IgD-negative memory B cell (primary cell): ENCODE measurements around the gene ARMCX2. TPM values are rescaled to one million over a fixed set of nuclear protein-coding genes. Genes with fewer than 3 reads are reported as not detected.
A peak's percentile ranks its signal among the peaks of the same experiment; 100 is the strongest.

Experiments
- H3K27ac Mint-ChIP-seq, 3 donors: one replicate each; pipeline ENCODE4 v1.8.0; 2020 to 2022; ENCODE audit warnings: mild to moderate bottlenecking in 3 of 3, mixed read lengths in 3 of 3, moderate library complexity in 1 of 3
- H3K27me3 Mint-ChIP-seq: one replicate; pipeline ENCODE4 v1.8.0; 2021; ENCODE audit warnings: mixed read lengths
- H3K36me3 Mint-ChIP-seq: one replicate; pipeline ENCODE4 v1.8.0; 2020; ENCODE audit warnings: mild to moderate bottlenecking, mixed read lengths
- H3K4me1 Mint-ChIP-seq, 3 donors: one replicate each; pipeline ENCODE4 v1.8.0; 2020 to 2022; ENCODE audit warnings: mixed read lengths in 3 of 3, mild to moderate bottlenecking in 1 of 3
- H3K4me3 Mint-ChIP-seq, 4 donors: one replicate each; pipeline ENCODE4 v1.8.0; 2020 to 2022; ENCODE audit warnings: mild to moderate bottlenecking in 4 of 4, mixed read lengths in 4 of 4, moderate library complexity in 3 of 4
- H3K9me3 Mint-ChIP-seq, 3 donors: one replicate each; pipeline ENCODE4 v1.8.0; 2020 to 2021; ENCODE audit warnings: mixed read lengths in 3 of 3, mild to moderate bottlenecking in 1 of 3
- polyA plus RNA-seq: library from polyadenylated mRNA; unstranded; fragments of 300-500 nt; fragmentation: Illumina TruSeq; gene quantifications from one replicate; pipeline ENCODE4 v1.2.3, GENCODE V29; 2021

Gene ARMCX2
- polyA plus RNA-seq, 1 donor from 2014 or later: 4.9 TPM

GRCh38 chrX:101642093-101642492 lies 17.6 kb downstream of the ARMCX2 start:
- no peaks in the 10 kb centered on the region for H3K36me3 Mint-ChIP-seq
- H3K4me3 Mint-ChIP-seq: no peak overlapping the region
- H3K4me1 Mint-ChIP-seq: no peaks in the 10 kb centered on the region
- peaks cover 1% of the 10 kb centered on the region for H3K27me3 Mint-ChIP-seq
- H3K9me3 Mint-ChIP-seq: no peaks in the 10 kb centered on the region
- H3K27ac Mint-ChIP-seq: no peak overlapping the region

DNA sequence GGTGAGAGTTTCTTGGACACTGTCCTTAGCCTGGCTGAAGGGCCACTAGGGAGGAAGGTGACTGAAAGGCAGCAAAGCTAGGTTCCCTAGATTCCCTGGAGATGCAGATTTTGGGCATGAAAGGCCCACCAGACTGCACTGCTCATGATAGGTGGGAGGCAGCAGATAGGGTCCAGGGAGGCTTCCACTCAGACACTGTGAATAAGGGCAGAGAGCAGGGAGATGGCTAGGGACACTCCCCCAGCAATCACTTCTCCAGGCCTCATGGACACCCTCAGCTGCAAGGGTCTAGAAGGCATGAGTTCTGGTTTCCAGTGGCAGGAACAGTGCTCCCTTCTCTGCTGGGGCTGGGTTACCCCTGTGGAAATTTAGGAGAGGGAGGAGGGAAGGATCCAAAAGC lies 20.1 kb downstream of the ARMCX2 start:
- Mint-ChIP-seq H3K27me3 (no peaks in the 10 kb centered on the region), H3K4me3 (peak overlapping the region in 1 of 4 donors; percentile 36), H3K36me3 (no peaks in the 10 kb centered on the region), H3K9me3 (no peaks in the 10 kb centered on the region), H3K4me1 (no peaks in the 10 kb centered on the region), H3K27ac (peak overlapping the region in 1 of 3 donors; percentile 73)

- Mint-ChIP-seq H3K4me1 (peaks cover 3 to 11% (median 6%) of the 10 kb centered on the region in 3 donors), H3K4me3 (peak overlapping the region in 2 of 4 donors; percentile 24 to 52), H3K36me3 (no peaks in the 10 kb centered on the region), H3K9me3 (no peaks in the 10 kb centered on the region), H3K27ac (no peak overlapping the region), H3K27me3 (peaks cover 3% of the 10 kb centered on the region)
Observed at GRCh38 chrX:101619364-101619763, 40.3 kb downstream of the ARMCX2 start.

DNA sequence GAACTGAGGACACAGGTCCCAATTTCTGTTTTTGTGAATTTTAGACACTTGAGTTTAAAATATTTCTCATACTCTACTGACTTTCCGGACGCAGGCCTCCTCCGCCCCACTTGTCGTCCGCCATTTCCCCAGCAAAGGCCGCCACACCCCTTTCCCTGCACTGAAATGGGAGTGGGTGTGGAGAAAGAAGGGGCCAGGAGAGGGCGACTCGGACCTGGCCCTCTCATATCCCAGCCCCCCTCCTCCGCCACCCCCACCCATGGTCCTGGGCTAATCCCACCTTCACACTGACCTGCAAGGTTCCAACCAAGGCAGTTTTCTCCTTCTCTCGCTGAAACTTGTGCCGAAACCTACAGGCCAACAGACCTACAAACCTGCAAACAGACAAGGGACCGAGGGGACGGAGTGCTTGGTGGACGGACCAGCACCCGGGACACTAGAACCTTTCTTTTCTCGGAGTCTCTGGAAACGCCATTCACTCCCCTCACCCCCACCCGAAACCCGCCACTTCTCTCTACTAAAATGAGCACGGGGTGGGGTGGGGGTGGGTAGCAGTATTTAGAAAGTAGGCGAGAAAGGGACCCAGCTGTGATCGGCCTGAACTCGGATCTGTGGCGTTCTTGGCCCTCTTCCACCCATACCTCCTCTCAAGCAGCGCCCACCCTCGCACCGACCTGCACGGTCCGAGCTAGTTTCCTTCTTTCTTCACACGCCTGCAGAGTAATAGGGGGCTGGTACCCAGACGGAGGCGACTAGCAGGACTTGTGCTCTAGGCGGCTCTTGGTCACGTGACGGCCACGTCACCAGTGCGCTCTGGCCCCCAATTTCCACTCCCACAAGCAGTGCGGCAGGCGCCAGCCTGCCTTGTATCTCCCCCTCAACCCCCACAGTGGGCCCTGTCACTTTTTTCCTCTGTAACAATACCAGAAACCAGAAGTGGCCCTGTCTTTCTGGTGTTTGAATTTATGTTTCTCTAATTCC lies 42.1 kb downstream of the ARMCX2 start, which contains the start of gene ARMCX6:
TSS of gene ARMCX6 (minus strand) at position 790 of the 981 bp plus-strand sequence. CDS start 1,380 bp downstream, outside the sequence.
- Mint-ChIP-seq H3K9me3 (no peaks in the 10 kb centered on the region), H3K36me3 (no peaks in the 10 kb centered on the region), H3K27ac (peak within 1 kb of the TSS; percentile 84 to 95 (median 90)), H3K27me3 (peaks cover 2% of the 10 kb centered on the region), H3K4me1 (peaks cover 2 to 6% (median 3%) of the 10 kb centered on the region in 3 donors), H3K4me3 (peak within 1 kb of the TSS; percentile 91 to 97 (median 95))

- H3K9me3 Mint-ChIP-seq: no peaks in the 10 kb centered on the region
- H3K4me3 Mint-ChIP-seq: no peak overlapping the region
- H3K4me1 Mint-ChIP-seq: no peaks in the 10 kb centered on the region
- H3K27me3 Mint-ChIP-seq: no peaks in the 10 kb centered on the region
- H3K36me3 Mint-ChIP-seq: no peaks in the 10 kb centered on the region
- H3K27ac Mint-ChIP-seq: no peak overlapping the region
Observed at GRCh38 chrX:101605728-101606127, 53.9 kb downstream of the ARMCX2 start.

Other genes starting within 250 kb of the ARMCX2 start
- gene ARMCX4, start 174.4 kb downstream of the ARMCX2 start, polyA plus RNA-seq: not detected
- gene ARMCX1, start 109.3 kb downstream of the ARMCX2 start, polyA plus RNA-seq: not detected
- gene ARMCX6, start 41.9 kb downstream of the ARMCX2 start, polyA plus RNA-seq: 57.4 TPM
- 19.9 TPM for gene ARMCX3, start 36.7 kb downstream of the ARMCX2 start, polyA plus RNA-seq